HFFc6 (cell line): Measurements from ENCODE around the gene UNC93B1. TPM values are rescaled to one million over a fixed set of nuclear protein-coding genes. Genes with fewer than 3 reads are reported as not detected.

ENCODE experiments used
- DNase-seq: peaks from one replicate; pipeline ENCODE4 v3.0.0-alpha.2; 2018
- H3K27ac Mint-ChIP-seq: 2 replicates; pipeline ENCODE4 v1.8.0; 2020; ENCODE audit warnings: mild to moderate bottlenecking, mixed read lengths
- H3K27me3 Mint-ChIP-seq: 2 replicates; pipeline ENCODE4 v1.8.0; 2021; ENCODE audit warnings: mild to moderate bottlenecking, moderate library complexity, mixed read lengths; ENCODE audit not compliant: insufficient read depth
- H3K36me3 Mint-ChIP-seq: 2 replicates; pipeline ENCODE4 v1.8.0; 2021; ENCODE audit warnings: low read depth, mixed read lengths
- H3K4me1 Mint-ChIP-seq: 2 replicates; pipeline ENCODE4 v1.8.0; 2020; ENCODE audit warnings: low read depth, mixed read lengths
- H3K4me3 Mint-ChIP-seq: 2 replicates; pipeline ENCODE4 v1.8.0; 2020; ENCODE audit warnings: mild to moderate bottlenecking, moderate library complexity, mixed read lengths
- H3K9me3 Mint-ChIP-seq: 2 replicates; pipeline ENCODE4 v1.8.0; 2020; ENCODE audit warnings: mild to moderate bottlenecking, mixed read lengths
- total RNA-seq, 6 experiments: library from RNA; stranded (reverse); fragmentation: NEBNext Ultra II Directional; extraction: Animal tissue kit (Norgen Biotek cat#: 25700); gene quantifications; 2 replicates in 1 of 6; 3 replicates in 5 of 6; pipeline ENCODE4 v1.2.3, GENCODE V29; 2021
- TF ChIP-seq, protein P1 (sequence below): fragments of 200-600 bp; sonication (generic); IDR thresholded peaks from 2 replicates; pipeline ENCODE4 v1.5.0; 2021; ENCODE audit warnings: antibody characterized with exemption, mild to moderate bottlenecking

The UNC93B1 gene
- total RNA-seq, 6 experiments from 2014 or later = 17.2 to 23.0 (median 19.9) TPM

DNA sequence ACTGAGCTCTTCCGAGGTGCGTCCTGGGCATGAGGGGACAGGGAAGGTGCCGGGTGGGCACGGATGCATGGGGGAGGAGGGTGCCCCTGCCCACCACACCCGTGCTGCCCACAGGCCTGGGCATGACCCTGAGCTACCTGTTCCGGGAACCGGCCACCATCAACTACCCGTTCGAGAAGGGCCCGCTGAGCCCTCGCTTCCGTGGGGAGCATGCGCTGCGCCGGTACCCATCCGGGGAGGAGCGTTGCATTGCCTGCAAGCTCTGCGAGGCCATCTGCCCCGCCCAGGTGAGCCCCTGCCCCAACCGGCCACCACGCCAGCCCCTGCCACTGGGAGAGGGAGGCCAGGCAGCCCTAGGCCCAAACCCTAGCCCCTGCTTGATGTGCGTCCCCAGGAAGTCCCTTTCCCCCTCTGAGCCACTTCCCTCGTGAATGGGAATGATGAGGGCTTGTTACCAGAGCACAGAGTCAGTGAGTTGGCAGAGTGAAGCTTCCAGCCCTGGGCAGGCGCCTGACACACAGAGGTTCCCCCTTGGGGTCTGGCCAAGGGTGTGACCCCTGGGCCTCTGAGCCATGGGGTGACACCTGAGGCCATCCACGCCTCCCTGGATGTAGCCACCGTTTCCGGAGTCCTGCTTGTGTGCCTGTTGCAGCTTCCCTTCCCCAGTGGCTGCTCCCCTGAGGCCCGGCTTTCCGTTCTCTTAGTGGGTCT lies 29.3 kb upstream of the UNC93B1 start:
- no peak for DNase-seq
- H3K4me3 Mint-ChIP-seq = no peak overlapping the region
- no peaks in the 10 kb centered on the region for H3K9me3 Mint-ChIP-seq
- peaks cover 36% of the 10 kb centered on the region for H3K4me1 Mint-ChIP-seq
- H3K36me3 Mint-ChIP-seq = peaks cover 16% of the 10 kb centered on the region
- no peak overlapping the region for H3K27ac Mint-ChIP-seq
- TF ChIP-seq, protein P1, sequence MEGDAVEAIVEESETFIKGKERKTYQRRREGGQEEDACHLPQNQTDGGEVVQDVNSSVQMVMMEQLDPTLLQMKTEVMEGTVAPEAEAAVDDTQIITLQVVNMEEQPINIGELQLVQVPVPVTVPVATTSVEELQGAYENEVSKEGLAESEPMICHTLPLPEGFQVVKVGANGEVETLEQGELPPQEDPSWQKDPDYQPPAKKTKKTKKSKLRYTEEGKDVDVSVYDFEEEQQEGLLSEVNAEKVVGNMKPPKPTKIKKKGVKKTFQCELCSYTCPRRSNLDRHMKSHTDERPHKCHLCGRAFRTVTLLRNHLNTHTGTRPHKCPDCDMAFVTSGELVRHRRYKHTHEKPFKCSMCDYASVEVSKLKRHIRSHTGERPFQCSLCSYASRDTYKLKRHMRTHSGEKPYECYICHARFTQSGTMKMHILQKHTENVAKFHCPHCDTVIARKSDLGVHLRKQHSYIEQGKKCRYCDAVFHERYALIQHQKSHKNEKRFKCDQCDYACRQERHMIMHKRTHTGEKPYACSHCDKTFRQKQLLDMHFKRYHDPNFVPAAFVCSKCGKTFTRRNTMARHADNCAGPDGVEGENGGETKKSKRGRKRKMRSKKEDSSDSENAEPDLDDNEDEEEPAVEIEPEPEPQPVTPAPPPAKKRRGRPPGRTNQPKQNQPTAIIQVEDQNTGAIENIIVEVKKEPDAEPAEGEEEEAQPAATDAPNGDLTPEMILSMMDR = no peak
- H3K27me3 Mint-ChIP-seq = peaks cover 3% of the 10 kb centered on the region; the same call in 1 of the 2 replicates

DNA sequence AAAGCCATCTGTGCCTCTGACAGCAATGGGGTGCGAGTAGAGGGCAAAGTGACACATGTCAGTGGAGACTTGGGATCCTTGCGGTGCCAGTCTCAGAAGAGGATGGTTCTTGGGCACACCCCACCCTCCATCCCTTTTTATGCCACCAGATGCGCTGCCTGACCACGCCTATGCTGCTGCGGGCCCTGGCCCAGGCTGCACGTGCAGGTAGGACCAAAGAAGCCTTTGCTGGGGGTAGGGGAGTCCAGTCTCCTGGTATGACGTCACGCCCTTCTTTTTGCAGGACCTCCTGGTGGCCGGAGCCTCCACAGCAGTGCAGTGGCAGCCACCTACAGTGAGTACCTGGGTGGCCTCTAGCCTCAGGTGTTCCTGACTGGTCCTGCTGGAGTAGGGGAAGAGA lies 28.1 kb upstream of the UNC93B1 start:
- Mint-ChIP-seq H3K27me3 (peaks cover 4% of the 10 kb centered on the region; the same call in 1 of the 2 replicates), H3K36me3 (peaks cover 16% of the 10 kb centered on the region), H3K4me1 (peaks cover 42% of the 10 kb centered on the region), H3K9me3 (no peaks in the 10 kb centered on the region), H3K4me3 (peak overlapping the region; percentile 91), H3K27ac (peak overlapping the region; percentile 91)
- DNase-seq = no peak
- TF ChIP-seq, protein P1 = no peak; the same call in 1 of the 2 replicates

DNA sequence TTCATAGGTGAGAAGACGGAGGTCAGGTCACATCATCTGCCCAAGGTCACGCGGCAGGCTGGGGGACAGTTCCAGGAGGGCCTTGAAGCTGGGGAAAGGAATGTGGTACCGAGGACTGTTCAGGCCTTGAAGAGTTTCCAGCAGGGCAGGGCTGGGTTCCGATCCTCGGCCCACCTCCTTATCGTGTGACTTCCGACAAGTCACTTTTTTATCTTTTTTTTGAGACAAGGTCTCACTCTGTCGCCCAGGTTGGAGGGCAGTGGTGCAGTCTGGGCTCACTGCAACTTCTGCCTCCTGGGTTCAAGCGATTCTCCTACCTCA lies 27.2 kb upstream of the UNC93B1 start:
- peak overlapping the region; percentile 91 for H3K27ac Mint-ChIP-seq
- H3K9me3 Mint-ChIP-seq = no peaks in the 10 kb centered on the region
- peaks cover 18% of the 10 kb centered on the region for H3K36me3 Mint-ChIP-seq
- H3K27me3 Mint-ChIP-seq = peaks cover 4% of the 10 kb centered on the region; the same call in 1 of the 2 replicates
- H3K4me1 Mint-ChIP-seq = peaks cover 48% of the 10 kb centered on the region
- H3K4me3 Mint-ChIP-seq = peak overlapping the region; percentile 91
- TF ChIP-seq, protein P1 = no peak
- no peak for DNase-seq

DNA sequence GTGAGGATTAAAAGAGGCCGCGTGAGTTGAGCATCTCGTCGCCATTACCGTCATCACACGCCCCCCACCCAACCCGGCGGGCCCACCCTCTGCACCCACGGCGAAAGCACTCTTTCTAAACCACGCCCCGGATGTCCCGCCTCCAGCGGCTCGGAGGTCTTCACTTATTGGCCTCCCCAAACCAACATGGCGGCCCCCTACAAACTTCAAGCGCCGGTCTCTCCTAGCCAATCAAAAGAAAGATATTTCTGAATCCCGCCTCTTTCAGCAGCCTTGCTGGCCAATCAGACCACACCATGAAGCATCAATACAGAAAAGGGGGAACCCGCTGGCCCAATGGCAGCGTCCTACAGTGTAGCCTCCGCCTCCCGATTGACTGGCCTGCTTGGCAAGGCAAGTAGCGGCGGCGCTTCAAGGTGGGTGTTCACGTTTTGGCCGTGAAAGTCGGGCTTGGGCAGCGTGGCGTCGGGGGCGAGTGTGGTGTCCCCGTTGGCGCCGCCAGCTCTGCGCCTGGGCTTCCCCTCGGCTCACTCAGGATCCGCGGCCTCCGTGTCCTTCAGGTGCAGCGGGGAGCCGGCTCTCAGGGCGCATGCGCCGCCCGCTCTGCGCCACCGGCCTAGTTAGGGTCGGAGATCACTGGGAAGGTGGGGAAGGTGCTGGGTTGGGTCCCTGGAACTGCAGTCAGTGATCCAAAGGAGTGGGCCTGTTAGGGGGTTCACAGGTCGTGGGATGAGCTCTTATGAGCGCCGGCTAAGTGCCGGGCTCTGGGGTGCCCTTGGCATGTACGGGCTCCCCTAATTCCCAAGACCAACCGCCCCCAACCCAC lies 26.6 kb upstream of the UNC93B1 start, which contains the start of gene NDUFS8:
Gene NDUFS8 (plus strand): TSS at position 364 of the 826 bp plus-strand sequence. CDS start 1,471 bp downstream, outside the sequence.
- Mint-ChIP-seq H3K4me3 (peak within 1 kb of the TSS; percentile 91), H3K4me1 (peaks cover 50% of the 10 kb centered on the region), H3K27me3 (peaks cover 4% of the 10 kb centered on the region; the same call in 1 of the 2 replicates), H3K9me3 (no peaks in the 10 kb centered on the region), H3K36me3 (peaks cover 23% of the 10 kb centered on the region), H3K27ac (peak within 1 kb of the TSS; percentile 91)
- peak; percentile 99 for DNase-seq
- TF ChIP-seq, protein P1 = no peak

DNA sequence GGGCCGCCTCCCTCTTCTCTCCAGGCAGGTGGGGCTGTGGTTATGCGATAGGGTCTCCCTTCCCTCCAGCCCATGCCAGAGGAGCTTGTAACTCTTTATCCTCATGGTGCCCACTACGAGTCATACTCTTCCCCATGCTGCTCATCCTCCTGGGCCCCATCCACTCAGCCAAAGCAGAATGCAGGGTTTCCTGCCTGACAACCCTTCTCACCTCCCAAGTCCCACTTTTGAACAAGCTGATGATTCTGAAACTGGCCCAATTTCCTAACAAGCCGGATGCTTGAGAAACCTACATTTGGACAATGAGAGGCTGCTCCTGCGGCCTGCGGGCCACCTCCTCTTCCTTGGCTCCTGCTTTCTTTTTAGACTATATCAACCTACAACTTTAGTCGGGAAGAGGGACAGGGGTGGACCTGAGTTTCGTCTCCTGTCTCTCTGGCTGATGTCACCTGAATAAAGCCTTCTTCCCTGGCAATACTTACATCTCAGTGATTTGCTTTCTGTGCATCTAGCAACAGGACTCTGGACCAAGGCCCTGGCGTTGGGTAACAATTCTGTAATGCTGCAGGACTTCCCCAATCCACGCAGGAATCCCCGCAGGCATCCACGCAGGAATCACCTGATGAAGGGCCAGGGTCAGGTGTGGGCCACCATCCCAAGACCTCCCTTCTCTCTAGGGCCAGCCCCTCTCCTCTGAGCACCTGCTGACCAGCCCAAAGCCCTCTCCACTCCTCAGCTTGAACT lies 25.1 kb upstream of the UNC93B1 start:
- H3K4me1 Mint-ChIP-seq = peaks cover 55% of the 10 kb centered on the region
- peak overlapping the region; percentile 91 for H3K4me3 Mint-ChIP-seq
- H3K27ac Mint-ChIP-seq = peak overlapping the region; percentile 91

More for the DNA sequence above, 25.1 kb upstream of the UNC93B1 start:
- TF ChIP-seq, protein P1 = no peak
- H3K9me3 Mint-ChIP-seq = no peaks in the 10 kb centered on the region
- H3K36me3 Mint-ChIP-seq = peaks cover 39% of the 10 kb centered on the region
- H3K27me3 Mint-ChIP-seq = peaks cover 4% of the 10 kb centered on the region
- no peak for DNase-seq
